GM12874 (cell line): ENCODE data around the gene IL11.

Experiments used
- CTCF ChIP-seq: IDR thresholded peaks from 2 replicates; pipeline ENCODE4 v1.5.1; 2011; ENCODE audit warnings: low read depth, mild to moderate bottlenecking, control low read depth, low read length, moderate library complexity; ENCODE audit not compliant: insufficient read depth

The IL11 gene

GRCh38 chr19:55362990-55363716 is 7.1 kb downstream of the IL11 start, which contains the start of gene GARIN5B:
GARIN5B (minus strand) TSS chr19:55363260; CDS start chr19:55363066, 194 bp downstream.
- no peak for TF ChIP-seq CTCF

DNA sequence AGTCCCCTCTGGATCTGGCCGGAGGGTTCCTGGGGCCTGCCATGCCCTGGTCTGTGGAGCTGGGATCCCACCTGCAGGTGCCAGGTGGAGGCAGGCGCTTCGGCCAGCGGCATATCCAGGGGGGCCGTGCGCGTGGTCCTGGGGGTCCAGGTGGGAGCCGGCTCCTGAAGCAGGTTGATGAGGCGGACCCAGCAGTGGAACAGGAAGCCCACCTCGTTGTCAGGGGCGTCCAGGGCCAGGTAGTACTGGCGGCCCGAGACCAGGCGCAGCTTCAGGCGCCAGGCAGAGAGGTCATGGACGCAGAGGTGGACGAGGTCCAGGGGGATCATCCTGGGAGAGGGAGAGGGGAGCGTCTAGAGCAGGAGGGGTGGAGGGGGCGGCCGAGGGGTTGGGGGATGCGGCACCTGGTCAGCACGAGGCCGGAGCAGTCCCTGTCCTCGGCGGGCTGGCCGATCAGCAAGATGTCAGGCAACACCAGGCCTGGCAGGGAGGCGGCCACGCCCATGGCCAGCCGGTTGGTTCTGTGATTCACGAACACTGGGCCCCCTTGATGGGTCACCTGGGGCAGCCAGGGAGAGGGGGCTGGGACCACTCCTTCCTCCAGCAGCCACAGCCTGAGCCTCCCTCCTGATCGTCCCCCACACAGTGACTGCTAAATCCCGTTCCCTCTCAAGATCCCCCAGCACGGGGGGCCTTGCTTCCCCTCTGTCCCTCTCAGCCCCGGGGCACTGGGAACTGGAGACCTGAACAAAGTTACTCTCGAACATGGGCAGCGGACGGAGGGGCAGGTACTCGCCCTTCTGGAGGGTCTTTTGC is 7.9 kb downstream of the IL11 start:
- TF ChIP-seq CTCF, result no peak

DNA sequence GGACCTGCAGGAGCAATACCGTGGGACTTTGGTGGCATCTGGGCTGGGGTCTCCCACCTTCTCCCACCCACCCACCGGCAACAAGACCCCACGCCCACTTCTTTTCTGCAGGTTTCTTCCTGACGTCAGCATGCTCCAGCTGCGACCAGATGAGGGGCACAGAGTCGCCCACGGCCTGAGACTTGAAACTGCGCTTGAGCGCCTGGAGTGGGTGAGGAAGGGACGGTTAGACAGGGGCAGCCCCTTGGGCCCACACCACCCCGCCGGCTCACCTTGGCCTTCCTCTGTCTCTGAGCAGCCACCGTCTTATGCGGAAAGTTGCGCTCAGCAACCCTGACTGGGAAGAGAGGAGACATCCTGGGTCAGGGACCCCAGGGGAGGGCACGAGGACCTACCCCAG is 9.4 kb downstream of the IL11 start:
- TF ChIP-seq CTCF, result no peak

DNA sequence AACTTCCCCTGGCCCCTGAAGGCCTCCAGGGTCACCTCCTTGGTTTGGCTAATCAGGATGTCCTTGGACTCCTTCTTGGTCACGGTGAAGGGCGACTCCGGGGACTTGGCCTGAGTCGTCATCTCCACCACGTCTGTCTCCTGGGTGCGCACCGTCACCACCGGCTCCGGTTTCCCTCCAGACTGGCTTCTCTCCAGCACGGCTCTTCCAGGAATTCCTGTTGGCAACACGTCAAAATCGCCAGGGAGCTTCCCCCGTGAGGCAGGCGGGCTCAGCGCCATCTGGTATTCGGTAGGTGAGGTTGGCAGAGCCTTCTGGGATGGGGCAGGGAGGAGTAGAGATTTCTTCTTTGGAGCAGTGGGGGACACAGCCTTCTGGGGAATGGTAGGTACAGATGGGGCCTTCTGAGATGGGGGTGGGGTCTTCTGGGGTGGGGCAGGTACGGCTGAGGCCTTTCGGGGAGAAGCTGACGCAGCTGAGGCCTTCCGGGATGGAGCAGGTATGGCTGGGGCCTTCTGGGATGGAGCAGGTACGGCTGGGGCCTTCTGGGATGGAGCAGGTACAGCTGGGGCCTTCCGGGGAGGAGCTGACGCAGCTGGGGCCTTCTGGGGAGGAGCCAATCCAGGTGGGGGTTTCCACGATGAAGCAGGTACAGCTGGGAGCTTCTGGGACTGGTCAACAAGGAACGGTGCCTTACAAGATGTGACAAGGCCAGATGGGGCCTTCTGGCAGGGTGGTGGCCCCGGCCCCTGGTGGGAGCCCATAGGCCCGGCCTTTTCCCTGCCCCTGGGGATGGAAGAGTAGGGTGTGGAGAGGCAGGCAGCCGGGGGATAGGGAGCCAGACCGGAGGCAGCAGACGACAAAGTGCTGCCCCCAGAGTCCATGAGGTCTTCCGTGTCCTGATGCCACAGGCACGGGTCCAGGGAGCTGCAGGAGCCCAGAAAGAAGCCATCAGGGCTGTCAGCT is 11.0 kb downstream of the IL11 start:
- no peak for TF ChIP-seq CTCF

GRCh38 chr19:55358493-55358892 is 11.8 kb downstream of the IL11 start:
- TF ChIP-seq CTCF, result no peak

- TF ChIP-seq CTCF, result no peak
These were observed 14.9 kb downstream of the IL11 start for GRCh38 chr19:55355213-55355821.
